Measurements from ENCODE around the gene HEATR5A. TPM values are rescaled to one million over a fixed set of nuclear protein-coding genes. Genes with fewer than 3 reads are reported as not detected.
"Not testable (repeated sequence)": the region's sequence is repeated elsewhere in the genome, so short reads cannot be mapped to it uniquely, and the experiment has no call there.

Gene HEATR5A
- total and polyA plus RNA-seq, 2 donors (not counting 1 experiment from before 2014, with no cell fraction given): 4.8 to 22.1 TPM

DNA sequence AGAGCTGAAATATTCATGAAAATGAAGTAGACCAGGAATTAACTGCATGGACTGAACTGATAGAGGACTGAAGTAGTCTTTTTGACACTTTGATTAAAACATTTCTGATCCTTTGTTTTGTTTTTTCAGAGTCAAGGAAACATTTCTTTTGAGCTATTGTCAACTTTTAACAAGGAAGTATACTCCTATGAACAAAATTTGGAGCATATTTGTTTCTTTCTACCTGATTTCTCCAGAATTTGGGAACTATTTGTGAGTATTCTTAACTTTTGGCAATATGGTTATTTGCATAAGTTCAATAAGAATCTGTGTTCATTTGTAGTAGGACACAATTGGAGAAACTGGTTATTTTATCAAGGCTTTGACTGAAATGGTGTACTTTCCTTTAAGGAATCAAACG, 141.5 kb downstream of the HEATR5A start:
- no peak overlapping the region for H3K27ac ChIP-seq (ENCODE audit: low read length in 2 of 2)
- no peaks in the 10 kb centered on the region for H3K27me3 ChIP-seq (replicated peaks in 1 of 4; ENCODE audit: control extremely low read depth in 1 of 4, control insufficient read depth in 3 of 4, insufficient read depth in 4 of 4, low read length in 3 of 4)
- no peak overlapping the region for H3K9ac ChIP-seq (ENCODE audit: low read length)
- Mint-ChIP-seq H3K27me3 (no peaks in the 10 kb centered on the region), H3K9me3 (ENCODE audit: insufficient read depth) (peaks cover 6% of the 10 kb centered on the region), H3K4me3 (no peak overlapping the region), H3K4me1 (peaks cover 1% of the 10 kb centered on the region), H3K27ac (no peak overlapping the region)
- no peak overlapping the region for H2AFZ ChIP-seq (ENCODE audit: insufficient read depth, low read depth, low read length, poor library complexity, severe bottlenecking)
- intact Hi-C loops (cut with micrococcal nuclease): no loop called here
- peaks cover 3 to 32% (median 9%) of the 10 kb centered on the region in 3 donors for H3K9me3 ChIP-seq (ENCODE audit: control extremely low read depth in 1 of 3, control insufficient read depth in 2 of 3, insufficient read depth in 1 of 3, low read length in 2 of 3)
- DNase-seq: no peak
- POLR2A ChIA-PET: no interaction called here
- H3K4me3 ChIP-seq (ENCODE audit: control extremely low read depth in 1 of 5, extremely low read depth in 1 of 5, insufficient read depth in 1 of 5, low read depth in 2 of 5, low read length in 4 of 5): no peak overlapping the region
- no peaks in the 10 kb centered on the region for H3K4me1 ChIP-seq (ENCODE audit: control insufficient read depth in 2 of 2, insufficient read depth in 2 of 2, low read length in 2 of 2)
- no peaks in the 10 kb centered on the region for H3K79me2 ChIP-seq (ENCODE audit: control insufficient read depth, insufficient read depth, low read length)
- no peaks in the 10 kb centered on the region for H4K20me1 ChIP-seq (ENCODE audit: control insufficient read depth, insufficient read depth, low read length, poor library complexity, severe bottlenecking)
- no peak for ATAC-seq (ENCODE audit: low read depth)
- no CpG with 5 or more reads among the region's 1 CpG for WGBS (ENCODE audit: insufficient coverage)
- H3K4me2 ChIP-seq (replicated peaks; ENCODE audit: low read depth, low read length, poor library complexity, severe bottlenecking): no peak overlapping the region
- no peak for TF ChIP-seq EZH2 (IDR thresholded peaks at IDR 0.05; ENCODE audit: borderline replicate concordance, insufficient read depth, low read depth, low read length, poor library complexity, severe bottlenecking)
- TF ChIP-seq, protein P1, sequence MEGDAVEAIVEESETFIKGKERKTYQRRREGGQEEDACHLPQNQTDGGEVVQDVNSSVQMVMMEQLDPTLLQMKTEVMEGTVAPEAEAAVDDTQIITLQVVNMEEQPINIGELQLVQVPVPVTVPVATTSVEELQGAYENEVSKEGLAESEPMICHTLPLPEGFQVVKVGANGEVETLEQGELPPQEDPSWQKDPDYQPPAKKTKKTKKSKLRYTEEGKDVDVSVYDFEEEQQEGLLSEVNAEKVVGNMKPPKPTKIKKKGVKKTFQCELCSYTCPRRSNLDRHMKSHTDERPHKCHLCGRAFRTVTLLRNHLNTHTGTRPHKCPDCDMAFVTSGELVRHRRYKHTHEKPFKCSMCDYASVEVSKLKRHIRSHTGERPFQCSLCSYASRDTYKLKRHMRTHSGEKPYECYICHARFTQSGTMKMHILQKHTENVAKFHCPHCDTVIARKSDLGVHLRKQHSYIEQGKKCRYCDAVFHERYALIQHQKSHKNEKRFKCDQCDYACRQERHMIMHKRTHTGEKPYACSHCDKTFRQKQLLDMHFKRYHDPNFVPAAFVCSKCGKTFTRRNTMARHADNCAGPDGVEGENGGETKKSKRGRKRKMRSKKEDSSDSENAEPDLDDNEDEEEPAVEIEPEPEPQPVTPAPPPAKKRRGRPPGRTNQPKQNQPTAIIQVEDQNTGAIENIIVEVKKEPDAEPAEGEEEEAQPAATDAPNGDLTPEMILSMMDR (IDR thresholded peaks at IDR 0.05): no peak
- no peaks in the 10 kb centered on the region for H3K36me3 ChIP-seq (replicated peaks in 1 of 2; ENCODE audit: control extremely low read depth in 1 of 2, control insufficient read depth in 1 of 2, extremely low read depth in 1 of 2, insufficient read depth in 2 of 2, low read length in 1 of 2)
- CTCF ChIA-PET: no interaction called here

DNA sequence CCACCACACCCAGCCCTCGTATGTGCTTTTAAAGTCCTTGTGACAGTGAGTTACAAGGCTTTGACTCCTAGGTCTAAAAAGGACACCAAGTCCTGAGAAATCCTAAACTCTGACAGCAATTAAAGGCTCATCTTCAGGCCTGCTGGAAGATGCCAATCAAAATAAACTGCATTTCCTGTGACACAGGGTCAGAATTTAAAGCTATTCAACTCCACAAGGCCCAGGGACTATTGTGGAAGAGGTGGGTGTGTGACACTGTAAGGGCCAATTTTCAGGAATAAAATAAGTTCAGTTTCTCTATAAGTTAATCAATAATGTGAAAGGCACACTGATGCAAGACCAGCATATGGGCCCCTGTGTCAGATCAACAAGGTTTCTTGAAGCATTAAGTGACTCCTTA, 143.3 kb downstream of the HEATR5A start:
- H3K27ac Mint-ChIP-seq: no peak overlapping the region
- no peak overlapping the region for H3K4me3 ChIP-seq (ENCODE audit: control extremely low read depth in 1 of 5, extremely low read depth in 1 of 5, insufficient read depth in 1 of 5, low read depth in 2 of 5, low read length in 4 of 5)
- CTCF ChIA-PET: no interaction called here
- no peaks in the 10 kb centered on the region for H3K36me3 ChIP-seq (replicated peaks in 1 of 2; ENCODE audit: control extremely low read depth in 1 of 2, control insufficient read depth in 1 of 2, extremely low read depth in 1 of 2, insufficient read depth in 2 of 2, low read length in 1 of 2)
- H3K27me3 ChIP-seq (replicated peaks in 1 of 4; ENCODE audit: control extremely low read depth in 1 of 4, control insufficient read depth in 3 of 4, insufficient read depth in 4 of 4, low read length in 3 of 4): no peaks in the 10 kb centered on the region
- peaks cover 3 to 32% (median 9%) of the 10 kb centered on the region in 3 donors for H3K9me3 ChIP-seq (ENCODE audit: control extremely low read depth in 1 of 3, control insufficient read depth in 2 of 3, insufficient read depth in 1 of 3, low read length in 2 of 3)
- intact Hi-C loops (cut with micrococcal nuclease): no loop called here
- no peaks in the 10 kb centered on the region for H3K4me1 ChIP-seq (ENCODE audit: control insufficient read depth in 2 of 2, insufficient read depth in 2 of 2, low read length in 2 of 2)
- TF ChIP-seq, protein P1 (IDR thresholded peaks at IDR 0.05): no peak
- no peak for TF ChIP-seq EZH2 (IDR thresholded peaks at IDR 0.05; ENCODE audit: borderline replicate concordance, insufficient read depth, low read depth, low read length, poor library complexity, severe bottlenecking)
- POLR2A ChIA-PET: no interaction called here
- H3K4me2 ChIP-seq (replicated peaks; ENCODE audit: low read depth, low read length, poor library complexity, severe bottlenecking): no peak overlapping the region
- H2AFZ ChIP-seq (ENCODE audit: insufficient read depth, low read depth, low read length, poor library complexity, severe bottlenecking): no peak overlapping the region
- H4K20me1 ChIP-seq (ENCODE audit: control insufficient read depth, insufficient read depth, low read length, poor library complexity, severe bottlenecking): no peaks in the 10 kb centered on the region
- no peak for DNase-seq
- H3K4me1 Mint-ChIP-seq: no peaks in the 10 kb centered on the region
- peaks cover 7% of the 10 kb centered on the region for H3K9me3 Mint-ChIP-seq (ENCODE audit: insufficient read depth)
- no peak overlapping the region for H3K4me3 Mint-ChIP-seq
- no CpG with 5 or more reads among the region's 1 CpG for WGBS (ENCODE audit: insufficient coverage)
- H3K9ac ChIP-seq (ENCODE audit: low read length): no peak overlapping the region
- no peaks in the 10 kb centered on the region for H3K27me3 Mint-ChIP-seq
- no peak for ATAC-seq (ENCODE audit: low read depth)
- no peak overlapping the region for H3K27ac ChIP-seq (ENCODE audit: low read length in 2 of 2)
- H3K79me2 ChIP-seq (ENCODE audit: control insufficient read depth, insufficient read depth, low read length): no peaks in the 10 kb centered on the region

- H3K4me2 ChIP-seq (replicated peaks; ENCODE audit: low read depth, low read length, poor library complexity, severe bottlenecking); H3K36me3 ChIP-seq (replicated peaks in 1 of 2; ENCODE audit: control extremely low read depth in 1 of 2, control insufficient read depth in 1 of 2, extremely low read depth in 1 of 2, insufficient read depth in 2 of 2, low read length in 1 of 2); H2AFZ ChIP-seq (ENCODE audit: insufficient read depth, low read depth, low read length, poor library complexity, severe bottlenecking); H3K4me1 Mint-ChIP-seq; H3K27ac ChIP-seq (ENCODE audit: low read length in 2 of 2); H3K4me3 ChIP-seq (ENCODE audit: control extremely low read depth in 1 of 5, extremely low read depth in 1 of 5, insufficient read depth in 1 of 5, low read depth in 2 of 5, low read length in 4 of 5); H3K27me3 Mint-ChIP-seq; H3K4me1 ChIP-seq (ENCODE audit: control insufficient read depth in 2 of 2, insufficient read depth in 2 of 2, low read length in 2 of 2); H3K27ac Mint-ChIP-seq; H3K79me2 ChIP-seq (ENCODE audit: control insufficient read depth, insufficient read depth, low read length); intact Hi-C loops (cut with micrococcal nuclease); H4K20me1 ChIP-seq (ENCODE audit: control insufficient read depth, insufficient read depth, low read length, poor library complexity, severe bottlenecking); ATAC-seq (ENCODE audit: low read depth); H3K9me3 Mint-ChIP-seq (ENCODE audit: insufficient read depth); H3K9ac ChIP-seq (ENCODE audit: low read length); CTCF ChIA-PET; DNase-seq; H3K4me3 Mint-ChIP-seq; POLR2A ChIA-PET; H3K27me3 ChIP-seq (replicated peaks in 1 of 4; ENCODE audit: control extremely low read depth in 1 of 4, control insufficient read depth in 3 of 4, insufficient read depth in 4 of 4, low read length in 3 of 4): not testable (repeated sequence)
- WGBS (ENCODE audit: insufficient coverage): 50% methylated on average over 2 of the region's 5 CpGs
- H3K9me3 ChIP-seq (ENCODE audit: control extremely low read depth in 1 of 3, control insufficient read depth in 2 of 3, insufficient read depth in 1 of 3, low read length in 2 of 3): peaks cover 3 to 32% (median 9%) of the 10 kb centered on the region in 3 donors
Observed at GRCh38 chr14:31276417-31276816, 143.9 kb downstream of the HEATR5A start.
